Immature natural killer cell (primary cell): ENCODE data around the gene MKRN2OS. TPM values are rescaled to one million over a fixed set of nuclear protein-coding genes. Genes with fewer than 3 reads are reported as not detected.

Experiments
- DNase-seq, 3 donors: peaks; one replicate each; pipeline ENCODE4 v3.0.0; 2022; ENCODE audit warnings: mixed read lengths in 1 of 3
- H3K27ac Mint-ChIP-seq, 6 donors: one replicate each; pipeline ENCODE4 v1.8.0; 2020; ENCODE audit warnings: mixed read lengths in 6 of 6, mild to moderate bottlenecking in 5 of 6, inconsistent platforms in 4 of 6, moderate library complexity in 3 of 6
- H3K27me3 Mint-ChIP-seq, 3 donors: one replicate each; pipeline ENCODE4 v1.8.0; 2020 to 2021; ENCODE audit warnings: low read depth in 3 of 3, mild to moderate bottlenecking in 3 of 3, mixed read lengths in 3 of 3, moderate library complexity in 3 of 3, inconsistent platforms in 1 of 3
- H3K36me3 Mint-ChIP-seq, 3 donors: one replicate each; pipeline ENCODE4 v1.8.0; 2020; ENCODE audit warnings: mixed read lengths in 3 of 3, inconsistent platforms in 2 of 3, mild to moderate bottlenecking in 2 of 3
- H3K4me1 Mint-ChIP-seq, 2 donors: one replicate each; pipeline ENCODE4 v1.8.0; 2020; ENCODE audit warnings: inconsistent platforms in 2 of 2, mild to moderate bottlenecking in 2 of 2, mixed read lengths in 2 of 2, moderate library complexity in 1 of 2
- H3K4me3 Mint-ChIP-seq, 5 donors: one replicate each; pipeline ENCODE4 v1.8.0; 2020; ENCODE audit warnings: mild to moderate bottlenecking in 5 of 5, mixed read lengths in 5 of 5, inconsistent platforms in 3 of 5, moderate library complexity in 3 of 5
- H3K9me3 Mint-ChIP-seq, 6 donors: one replicate each; pipeline ENCODE4 v1.8.0; 2020; ENCODE audit warnings: mild to moderate bottlenecking in 6 of 6, mixed read lengths in 6 of 6, inconsistent platforms in 4 of 6, moderate library complexity in 3 of 6
- polyA plus RNA-seq, 3 donors: library from polyadenylated mRNA; unstranded; fragments of 300-500 nt; fragmentation: Illumina TruSeq; gene quantifications; one replicate each; pipeline ENCODE4 v1.2.3, GENCODE V29; 2021

Gene MKRN2OS
- polyA plus RNA-seq, 3 donors from 2014 or later, result not detected

- no peak for DNase-seq
- Mint-ChIP-seq H3K36me3 (peaks cover 7 to 17% (median 12%) of the 10 kb centered on the region in 3 donors), H3K9me3 (peaks cover 0 to 4% (median 0%) of the 10 kb centered on the region in 6 donors), H3K27ac (no peak overlapping the region), H3K27me3 (peaks cover 0 to 2% (median 0%) of the 10 kb centered on the region in 3 donors), H3K4me1 (no peaks in the 10 kb centered on the region), H3K4me3 (no peak overlapping the region)
These were observed 26.9 kb downstream of the MKRN2OS start for GRCh38 chr3:12518261-12519028.

GRCh38 chr3:12516873-12517272 is 28.4 kb downstream of the MKRN2OS start:
- Mint-ChIP-seq H3K27me3 (peaks cover 0 to 2% (median 0%) of the 10 kb centered on the region in 3 donors), H3K4me1 (no peaks in the 10 kb centered on the region), H3K9me3 (peaks cover 0 to 4% (median 0%) of the 10 kb centered on the region in 6 donors), H3K36me3 (peaks cover 7 to 18% (median 9%) of the 10 kb centered on the region in 3 donors), H3K4me3 (no peak overlapping the region), H3K27ac (no peak overlapping the region)
- DNase-seq, result no peak

- Mint-ChIP-seq H3K4me1 (no peaks in the 10 kb centered on the region), H3K4me3 (no peak overlapping the region), H3K27ac (no peak overlapping the region), H3K27me3 (peaks cover 0 to 2% (median 0%) of the 10 kb centered on the region in 3 donors), H3K36me3 (peaks cover 3 to 13% (median 5%) of the 10 kb centered on the region in 3 donors), H3K9me3 (peaks cover 0 to 4% (median 0%) of the 10 kb centered on the region in 6 donors)
- no peak for DNase-seq
These were observed 29.7 kb downstream of the MKRN2OS start for GRCh38 chr3:12515631-12516030.

GRCh38 chr3:12513694-12514446 is 31.4 kb downstream of the MKRN2OS start:
- H3K27me3 Mint-ChIP-seq, result peaks cover 0 to 2% (median 0%) of the 10 kb centered on the region in 3 donors
- DNase-seq, result no peak
- no peaks in the 10 kb centered on the region for H3K4me1 Mint-ChIP-seq
- H3K4me3 Mint-ChIP-seq, result no peak overlapping the region
- peaks cover 4 to 15% (median 5%) of the 10 kb centered on the region in 3 donors for H3K36me3 Mint-ChIP-seq
- H3K9me3 Mint-ChIP-seq, result peaks cover 0 to 4% (median 0%) of the 10 kb centered on the region in 6 donors
- no peak overlapping the region for H3K27ac Mint-ChIP-seq

GRCh38 chr3:12512534-12513118 is 32.7 kb downstream of the MKRN2OS start:
- Mint-ChIP-seq H3K36me3 (peaks cover 3 to 15% (median 6%) of the 10 kb centered on the region in 3 donors), H3K9me3 (peaks cover 0 to 4% (median 0%) of the 10 kb centered on the region in 6 donors), H3K27me3 (peaks cover 0 to 2% (median 0%) of the 10 kb centered on the region in 3 donors), H3K27ac (no peak overlapping the region), H3K4me1 (no peaks in the 10 kb centered on the region), H3K4me3 (no peak overlapping the region)
- no peak for DNase-seq

GRCh38 chr3:12509466-12509865 is 35.8 kb downstream of the MKRN2OS start:
- no peak for DNase-seq
- no peak overlapping the region for H3K4me3 Mint-ChIP-seq
- H3K27me3 Mint-ChIP-seq, result no peaks in the 10 kb centered on the region
- H3K4me1 Mint-ChIP-seq, result no peaks in the 10 kb centered on the region
- no peak overlapping the region for H3K27ac Mint-ChIP-seq
- peaks cover 0 to 4% (median 0%) of the 10 kb centered on the region in 6 donors for H3K9me3 Mint-ChIP-seq
- H3K36me3 Mint-ChIP-seq, result peaks cover 4 to 19% (median 19%) of the 10 kb centered on the region in 3 donors

GRCh38 chr3:12508291-12508700 is 37.0 kb downstream of the MKRN2OS start:
- Mint-ChIP-seq H3K27ac (no peak overlapping the region), H3K9me3 (no peaks in the 10 kb centered on the region), H3K36me3 (peaks cover 13 to 28% (median 16%) of the 10 kb centered on the region in 3 donors), H3K27me3 (peaks cover 0 to 2% (median 0%) of the 10 kb centered on the region in 3 donors), H3K4me3 (no peak overlapping the region), H3K4me1 (no peaks in the 10 kb centered on the region)
- DNase-seq, result no peak

- Mint-ChIP-seq H3K9me3 (no peaks in the 10 kb centered on the region), H3K4me1 (no peaks in the 10 kb centered on the region), H3K36me3 (peaks cover 16 to 32% (median 21%) of the 10 kb centered on the region in 3 donors), H3K4me3 (no peak overlapping the region), H3K27ac (no peak overlapping the region), H3K27me3 (peaks cover 0 to 2% (median 0%) of the 10 kb centered on the region in 3 donors)
- DNase-seq, result no peak
These were observed 37.6 kb downstream of the MKRN2OS start for GRCh38 chr3:12507591-12508281.

- Mint-ChIP-seq H3K4me1 (no peaks in the 10 kb centered on the region), H3K27me3 (peaks cover 0 to 2% (median 0%) of the 10 kb centered on the region in 3 donors), H3K9me3 (no peaks in the 10 kb centered on the region), H3K4me3 (no peak overlapping the region), H3K36me3 (peaks cover 16 to 41% (median 21%) of the 10 kb centered on the region in 3 donors), H3K27ac (no peak overlapping the region)
- no peak for DNase-seq
These were observed 39.0 kb downstream of the MKRN2OS start for GRCh38 chr3:12506201-12506709.

GRCh38 chr3:12503126-12503957 is 42.0 kb downstream of the MKRN2OS start:
- Mint-ChIP-seq H3K4me1 (no peaks in the 10 kb centered on the region), H3K27me3 (peaks cover 0 to 2% (median 0%) of the 10 kb centered on the region in 3 donors), H3K4me3 (no peak overlapping the region), H3K27ac (no peak overlapping the region), H3K36me3 (peaks cover 18 to 50% (median 22%) of the 10 kb centered on the region in 3 donors), H3K9me3 (no peaks in the 10 kb centered on the region)
- no peak for DNase-seq

GRCh38 chr3:12501360-12502020 is 43.8 kb downstream of the MKRN2OS start:
- Mint-ChIP-seq H3K27ac (no peak overlapping the region), H3K27me3 (peaks cover 0 to 2% (median 0%) of the 10 kb centered on the region in 3 donors), H3K4me3 (no peak overlapping the region), H3K36me3 (peaks cover 23 to 63% (median 34%) of the 10 kb centered on the region in 3 donors), H3K4me1 (no peaks in the 10 kb centered on the region), H3K9me3 (no peaks in the 10 kb centered on the region)
- DNase-seq, result no peak

- no peak overlapping the region for H3K27ac Mint-ChIP-seq
- H3K27me3 Mint-ChIP-seq, result peaks cover 0 to 3% (median 0%) of the 10 kb centered on the region in 3 donors
- no peaks in the 10 kb centered on the region for H3K9me3 Mint-ChIP-seq
- H3K4me3 Mint-ChIP-seq, result no peak overlapping the region
- no peak for DNase-seq
- no peaks in the 10 kb centered on the region for H3K4me1 Mint-ChIP-seq
- peaks cover 23 to 54% (median 35%) of the 10 kb centered on the region in 3 donors for H3K36me3 Mint-ChIP-seq
These were observed 45.8 kb downstream of the MKRN2OS start for GRCh38 chr3:12499474-12499873.
